ENCODE measurements around the gene LASP1.
"Not testable (repeated sequence)": the region's sequence is repeated elsewhere in the genome, so short reads cannot be mapped to it uniquely, and the experiment has no call there.

The LASP1 gene

GRCh38 chr17:38911081-38911730 is 41.3 kb downstream of the LASP1 start:
- DNase-seq = no peak

- not testable (repeated sequence) for DNase-seq
These were observed 41.8 kb downstream of the LASP1 start for GRCh38 chr17:38911731-38912081.

- DNase-seq = no peak
These were observed 42.5 kb downstream of the LASP1 start for GRCh38 chr17:38912221-38912813.

GRCh38 chr17:38914741-38915638 is 45.1 kb downstream of the LASP1 start:
- peak in 1 of 2 donors; percentile 5 for DNase-seq

GRCh38 chr17:38915639-38915995 is 45.8 kb downstream of the LASP1 start:
- no peak for DNase-seq

GRCh38 chr17:38916771-38917170 is 46.9 kb downstream of the LASP1 start:
- DNase-seq = no peak

GRCh38 chr17:38917259-38917658 is 47.4 kb downstream of the LASP1 start:
- DNase-seq = peak in 1 of 2 donors; percentile 5

GRCh38 chr17:38918129-38918913 is 48.5 kb downstream of the LASP1 start:
- DNase-seq = peak in 1 of 2 donors; percentile 10

GRCh38 chr17:38918916-38919315 is 49.1 kb downstream of the LASP1 start:
- no peak for DNase-seq

GRCh38 chr17:38919316-38920078 is 49.6 kb downstream of the LASP1 start:
- DNase-seq = peak in 1 of 2 donors; percentile 7

GRCh38 chr17:38920374-38921291 is 50.8 kb downstream of the LASP1 start:
- DNase-seq = no peak

- DNase-seq = no peak
These were observed 52.0 kb downstream of the LASP1 start for GRCh38 chr17:38921756-38922411.

- peak in 1 of 2 donors; percentile 2 for DNase-seq
These were observed 52.9 kb downstream of the LASP1 start for GRCh38 chr17:38922538-38923297.

GRCh38 chr17:38925263-38925995 is 55.6 kb downstream of the LASP1 start, which contains the start of gene LASP1NB:
LASP1NB (plus strand) TSS chr17:38925614.
- DNase-seq = peak; percentile 42 to 55

- peak in 1 of 2 donors; percentile 16 for DNase-seq
These were observed 56.6 kb downstream of the LASP1 start for GRCh38 chr17:38926293-38927070.

GRCh38 chr17:38930782-38931181 is 60.9 kb downstream of the LASP1 start:
- not testable (repeated sequence) for DNase-seq

GRCh38 chr17:38933962-38934361 is 64.1 kb downstream of the LASP1 start:
- DNase-seq = not testable (repeated sequence)

- DNase-seq = no peak
These were observed 70.1 kb downstream of the LASP1 start for GRCh38 chr17:38939987-38940386.

Data from CD4-positive, alpha-beta T cell treated with Interleukin-4 for 1 hour (primary cell).